ENCODE results near the gene SNED1.

The SNED1 gene

GRCh38 chr2:240960309-240960970 lies 38.0 kb upstream of the SNED1 start:
- peak; percentile 66 for DNase-seq (ENCODE audit: low spot score)

DNA sequence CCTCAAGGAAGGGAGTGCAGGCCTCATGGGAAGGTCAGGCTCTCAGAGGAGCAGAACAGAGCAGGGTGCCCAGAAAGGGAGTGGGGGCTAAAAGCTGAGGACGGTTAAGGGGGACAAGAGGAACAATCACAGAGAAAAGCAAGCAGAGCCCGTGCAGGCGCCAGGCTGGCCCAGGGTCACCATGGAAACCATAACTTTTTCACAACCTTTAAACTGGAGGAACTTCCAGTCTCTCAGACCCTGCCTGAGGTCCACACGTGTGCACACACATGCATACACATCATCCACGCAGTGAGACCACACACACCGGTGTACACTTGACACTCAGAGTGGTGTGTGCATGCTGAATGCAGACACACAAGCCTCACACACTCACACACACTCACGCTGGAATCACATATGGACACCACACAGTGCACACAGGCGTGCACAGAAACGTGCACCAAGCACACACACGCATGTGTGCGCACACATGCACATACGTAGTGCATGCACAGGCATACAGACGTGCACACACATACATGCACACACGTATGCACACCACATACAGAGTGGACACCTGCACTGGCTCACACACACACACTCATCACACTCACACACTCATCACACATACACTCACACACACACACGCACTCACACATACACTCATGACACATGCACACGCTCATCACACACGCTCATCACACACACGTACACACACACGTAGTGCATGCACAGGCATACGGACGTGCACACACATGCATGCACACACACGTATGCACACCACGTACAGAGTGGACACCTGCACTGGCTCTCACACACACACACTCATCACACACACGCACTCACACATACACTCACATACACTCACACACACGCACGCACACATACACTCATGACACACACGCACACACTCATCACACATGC lies 37.2 kb upstream of the SNED1 start:
- DNase-seq (ENCODE audit: low spot score) = no peak

GRCh38 chr2:240961910-240962299 lies 36.5 kb upstream of the SNED1 start:
- DNase-seq (ENCODE audit: low spot score) = no peak

GRCh38 chr2:240962300-240963064 lies 35.9 kb upstream of the SNED1 start:
- no peak for DNase-seq (ENCODE audit: low spot score)

GRCh38 chr2:240963065-240963867 lies 35.2 kb upstream of the SNED1 start:
- no peak for DNase-seq (ENCODE audit: low spot score)

- no peak for DNase-seq (ENCODE audit: low spot score)
These were observed 34.3 kb upstream of the SNED1 start for GRCh38 chr2:240963868-240964703.

GRCh38 chr2:240964704-240965295 lies 33.6 kb upstream of the SNED1 start:
- no peak for DNase-seq (ENCODE audit: low spot score)

DNA sequence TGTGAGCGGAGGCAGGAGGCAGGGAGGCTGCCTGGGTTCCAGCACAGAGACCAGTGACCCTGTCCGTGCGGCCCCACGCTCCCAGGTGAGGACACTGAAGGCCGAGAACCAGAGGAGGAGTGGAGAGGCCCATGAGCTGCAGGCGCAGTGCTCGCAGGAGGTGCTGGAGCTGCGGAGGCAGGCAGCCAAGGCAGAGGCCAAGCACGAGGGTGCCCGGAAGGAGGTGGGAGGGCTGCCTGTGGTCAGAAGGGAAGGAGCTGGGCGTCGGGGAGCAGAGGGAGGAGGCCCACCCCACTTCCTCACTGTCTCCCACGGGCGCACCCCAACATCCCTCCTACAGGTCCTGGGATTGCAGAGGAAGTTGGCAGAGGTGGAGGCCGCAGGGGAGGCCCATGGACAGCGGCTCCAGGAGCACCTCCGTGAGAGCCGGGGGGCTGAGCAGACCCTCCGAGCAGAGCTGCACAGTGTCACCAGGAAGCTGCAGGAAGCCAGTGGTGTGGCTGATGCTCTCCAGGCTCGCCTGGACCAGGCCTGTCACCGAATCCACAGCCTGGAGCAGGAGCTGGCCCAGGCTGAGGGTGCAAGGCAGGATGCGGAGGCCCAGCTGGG lies 33.0 kb upstream of the SNED1 start:
- no peak for DNase-seq (ENCODE audit: low spot score)

GRCh38 chr2:240965905-240966456 lies 32.4 kb upstream of the SNED1 start:
- DNase-seq (ENCODE audit: low spot score) = no peak

DNA sequence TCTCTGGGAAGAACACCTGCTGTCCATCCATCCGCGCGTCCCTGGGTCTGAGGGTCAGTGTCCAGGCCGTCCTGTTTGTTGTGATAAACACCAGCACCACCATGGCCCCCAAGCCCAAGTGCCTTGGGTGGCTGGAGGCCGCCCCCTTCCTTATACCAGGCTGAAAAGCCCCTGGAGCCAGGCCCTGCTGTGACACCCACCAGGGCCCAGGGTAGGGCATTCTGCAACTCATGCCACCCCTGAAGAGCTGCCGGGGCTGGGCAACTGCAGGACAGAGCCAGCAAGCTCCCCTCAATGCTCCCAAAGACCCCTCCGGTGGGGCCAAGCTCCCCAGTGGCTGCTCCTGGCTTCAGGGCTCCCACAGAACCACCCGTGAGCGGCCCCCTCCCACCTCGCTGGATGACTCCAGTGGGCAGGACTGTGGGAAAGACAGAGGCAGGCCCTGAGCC lies 31.9 kb upstream of the SNED1 start:
- no peak for DNase-seq (ENCODE audit: low spot score)

- DNase-seq (ENCODE audit: low spot score) = no peak
These were observed 31.3 kb upstream of the SNED1 start for GRCh38 chr2:240966906-240967680.

GRCh38 chr2:240967681-240968621 lies 30.5 kb upstream of the SNED1 start:
- DNase-seq (ENCODE audit: low spot score) = no peak

- no peak for DNase-seq (ENCODE audit: low spot score)
These were observed 29.4 kb upstream of the SNED1 start for GRCh38 chr2:240968731-240969624.

- DNase-seq (ENCODE audit: low spot score) = no peak
These were observed 28.3 kb upstream of the SNED1 start for GRCh38 chr2:240970104-240970503.

- DNase-seq (ENCODE audit: low spot score) = no peak
These were observed 27.6 kb upstream of the SNED1 start for GRCh38 chr2:240970816-240971215.

- DNase-seq (ENCODE audit: low spot score) = no peak
These were observed 26.2 kb upstream of the SNED1 start for GRCh38 chr2:240972201-240972600.

Data from AG08396 (cell line).